ENCODE results near the gene EFNA5. TPM values are rescaled to one million over a fixed set of nuclear protein-coding genes. Genes with fewer than 3 reads are reported as not detected.

Gene EFNA5
- total RNA-seq, 1 donor from 2014 or later = 9.2 TPM

DNA sequence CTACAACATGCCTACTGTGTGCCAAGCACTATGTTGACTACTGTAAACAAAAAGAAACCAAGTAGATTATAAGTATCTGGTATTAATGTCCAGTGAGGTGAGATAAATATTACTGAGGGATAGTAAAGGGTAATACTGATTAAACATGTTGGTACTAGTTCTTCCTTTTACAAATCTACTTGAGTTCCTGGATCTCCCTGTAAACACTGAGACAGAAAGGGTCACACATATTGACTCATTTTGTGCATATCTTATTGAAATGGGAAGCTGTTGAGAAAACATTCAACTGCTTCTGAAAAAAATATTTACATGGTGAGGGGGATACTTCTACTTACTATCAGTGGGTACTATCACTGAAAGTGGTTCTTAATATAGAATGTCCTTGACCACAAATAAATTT, 24.3 kb downstream of the EFNA5 start:
- DNase-seq (ENCODE audit: low spot score) = no peak

DNA sequence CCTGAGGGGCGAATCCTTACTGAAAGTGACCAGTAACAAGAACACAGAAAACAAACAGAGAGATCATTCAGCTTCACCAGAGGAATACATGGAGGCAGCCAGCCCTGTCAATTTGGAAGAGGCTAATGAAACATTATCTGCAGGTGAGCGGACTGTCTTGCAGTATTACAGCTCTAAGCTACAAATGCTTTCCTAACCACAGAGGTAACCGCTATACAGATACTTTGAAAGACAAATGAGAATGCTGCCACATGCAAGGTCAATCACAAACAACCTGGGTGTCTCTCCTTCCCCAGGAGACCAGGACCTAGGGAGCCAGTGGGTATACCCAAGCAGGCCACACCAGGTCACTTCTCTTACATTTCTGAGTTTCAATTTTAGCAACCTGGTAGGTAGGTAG, 30.2 kb downstream of the EFNA5 start:
- no peak for DNase-seq (ENCODE audit: low spot score)

DNA sequence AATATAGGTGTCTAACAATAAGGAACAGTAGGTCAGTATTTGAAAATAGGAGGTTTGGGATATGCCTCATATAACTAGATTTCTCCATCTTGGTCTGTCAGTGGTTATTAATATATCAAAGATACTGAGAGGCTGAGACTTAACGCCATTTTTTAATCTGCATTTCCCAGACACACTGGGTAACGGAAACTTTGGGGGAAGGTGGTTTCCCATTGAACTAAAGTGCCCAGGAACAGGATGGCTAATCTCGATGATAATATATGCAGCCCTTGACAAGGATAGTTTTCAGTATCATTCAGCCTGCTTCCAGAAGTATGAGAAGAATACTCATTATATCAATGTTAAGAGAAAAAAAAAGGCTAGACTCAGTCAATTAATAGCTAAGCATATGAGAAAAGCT, 30.7 kb downstream of the EFNA5 start:
- no peak for DNase-seq (ENCODE audit: low spot score)

DNA sequence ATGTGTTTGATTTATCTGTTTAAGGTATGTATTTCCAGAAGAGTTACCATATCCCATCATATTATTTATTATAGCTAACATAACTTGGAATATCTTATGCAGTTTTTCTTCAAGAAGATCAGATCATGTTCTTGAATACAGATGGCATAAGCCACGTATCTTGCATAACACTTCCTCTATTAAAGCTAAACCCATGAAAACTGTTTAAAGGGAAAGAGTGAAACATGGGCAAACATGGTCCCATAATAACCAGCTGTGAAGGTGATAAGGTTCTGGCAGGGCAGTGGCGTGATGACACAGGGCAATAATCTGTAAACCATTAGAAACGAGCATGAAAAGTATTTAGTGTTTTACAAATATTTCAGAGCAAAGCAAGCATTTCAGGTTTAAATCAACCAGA, 34.2 kb downstream of the EFNA5 start:
- DNase-seq (ENCODE audit: low spot score) = no peak

DNA sequence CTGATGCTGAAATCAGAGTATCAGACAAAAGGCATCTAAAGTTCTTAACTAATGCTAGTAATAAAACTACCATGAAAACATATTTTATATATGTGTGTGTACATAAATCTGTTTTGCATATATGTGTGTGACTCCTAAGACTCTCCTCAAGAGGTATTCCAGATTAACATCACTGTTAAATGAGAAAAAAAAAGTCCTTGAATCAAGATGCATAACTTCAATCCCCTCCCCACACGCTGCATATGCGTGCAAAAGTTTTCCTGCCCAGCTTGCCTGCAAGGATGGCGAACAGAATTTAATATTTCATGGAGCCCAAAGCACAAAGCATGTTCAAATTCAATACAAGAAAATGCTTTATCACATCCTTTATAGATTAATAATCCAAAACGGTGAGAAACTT, 34.7 kb downstream of the EFNA5 start:
- DNase-seq (ENCODE audit: low spot score) = no peak

DNA sequence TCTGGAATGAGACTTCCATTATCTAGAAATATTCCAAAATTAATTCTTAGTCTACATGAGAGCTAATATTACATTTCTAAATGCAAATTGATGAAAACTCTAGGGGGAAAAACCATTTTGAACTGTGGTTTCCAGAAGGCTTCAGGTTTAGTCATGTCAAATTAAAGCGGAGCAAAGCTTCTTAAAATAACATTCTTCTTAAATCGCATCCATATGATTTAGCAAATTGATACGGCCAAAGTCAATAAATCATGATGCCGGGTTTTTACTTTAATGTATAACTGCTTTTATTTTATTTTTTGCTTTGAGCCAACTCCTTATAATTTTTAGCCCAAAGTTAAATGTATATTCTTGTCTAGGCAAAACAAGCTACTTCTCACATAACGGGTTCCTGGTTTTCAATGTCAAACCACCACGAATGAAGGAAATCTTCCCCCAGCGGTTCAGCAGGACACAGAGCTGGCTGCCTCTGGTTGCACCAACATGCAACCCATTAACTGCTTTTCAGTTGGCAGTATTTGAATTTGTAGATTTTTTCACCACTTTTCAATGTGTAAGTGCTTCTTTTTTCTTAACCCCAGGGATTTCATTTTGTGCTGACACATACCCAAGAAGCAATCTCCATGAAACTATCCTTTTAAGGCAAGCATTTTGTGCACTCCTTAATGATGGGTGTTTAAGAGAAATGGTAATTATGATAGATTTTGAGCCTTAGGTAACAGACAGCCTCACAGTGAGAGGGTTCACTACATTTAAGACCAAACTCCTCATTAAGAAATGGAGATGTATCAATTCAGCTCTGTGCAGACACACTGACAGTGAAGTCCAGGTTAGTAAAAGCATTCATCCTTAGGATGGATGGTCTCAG, 35.5 kb downstream of the EFNA5 start:
- no peak for DNase-seq (ENCODE audit: low spot score)

DNA sequence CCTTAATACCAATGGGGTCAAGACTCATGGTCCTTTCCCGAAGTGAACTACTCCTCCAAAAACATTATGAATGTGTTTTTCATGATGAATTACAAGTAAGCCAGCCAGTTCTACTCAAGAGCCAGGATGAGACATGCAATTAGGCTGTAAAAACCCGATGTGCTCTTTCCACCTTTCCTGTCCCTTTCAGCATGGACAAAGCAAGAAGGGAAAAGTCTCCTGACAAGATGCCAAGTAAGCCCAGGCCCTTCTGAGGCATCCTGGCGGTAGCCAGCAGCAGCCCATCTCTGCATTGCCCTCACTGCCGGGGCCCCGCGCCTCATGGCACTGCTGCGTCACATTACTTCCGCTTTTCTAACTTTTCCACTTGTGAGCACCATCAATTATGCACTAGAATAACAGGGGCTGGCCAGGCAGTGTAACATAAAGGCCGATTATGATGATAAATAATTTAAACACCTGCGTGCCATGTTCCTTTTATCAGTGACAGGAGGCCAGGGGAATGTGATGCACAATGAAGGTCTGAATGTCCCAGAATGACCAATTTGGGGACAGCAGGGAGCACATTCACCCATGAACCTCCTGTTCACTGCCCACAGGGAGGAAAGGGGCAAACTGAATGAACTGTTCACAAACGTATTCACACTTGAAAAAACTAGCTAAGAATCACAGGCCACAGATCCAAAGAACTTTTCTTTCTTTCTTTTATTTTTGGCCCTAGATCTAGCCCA, 37.4 kb downstream of the EFNA5 start:
- no peak for DNase-seq (ENCODE audit: low spot score)

DNA sequence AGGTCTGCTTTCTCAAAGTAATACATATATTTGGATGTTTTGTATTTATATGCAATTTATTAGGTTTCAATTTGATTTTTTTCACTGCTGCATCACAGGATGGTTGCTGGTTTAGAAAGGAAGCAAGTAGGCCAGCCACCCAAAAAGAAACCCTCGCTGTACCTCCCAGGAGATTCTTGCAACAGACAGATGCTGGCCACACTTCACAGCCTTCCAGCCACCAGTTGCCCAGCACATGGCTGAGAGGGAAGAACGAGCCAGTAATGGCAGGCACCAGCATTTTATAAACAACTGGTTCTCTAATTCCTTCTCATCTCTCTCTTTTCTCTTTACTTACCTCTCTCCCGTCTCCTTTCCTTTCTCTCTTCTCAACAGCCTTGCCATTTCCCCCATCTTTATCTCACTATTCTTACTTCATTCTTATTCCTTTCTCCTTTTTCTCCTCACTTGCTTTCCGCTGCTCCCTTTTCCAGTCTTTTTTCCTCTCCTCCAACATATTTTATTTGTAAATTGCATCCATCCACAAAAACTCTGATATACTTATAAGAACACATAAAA, 38.9 kb downstream of the EFNA5 start:
- DNase-seq (ENCODE audit: low spot score) = no peak

DNA sequence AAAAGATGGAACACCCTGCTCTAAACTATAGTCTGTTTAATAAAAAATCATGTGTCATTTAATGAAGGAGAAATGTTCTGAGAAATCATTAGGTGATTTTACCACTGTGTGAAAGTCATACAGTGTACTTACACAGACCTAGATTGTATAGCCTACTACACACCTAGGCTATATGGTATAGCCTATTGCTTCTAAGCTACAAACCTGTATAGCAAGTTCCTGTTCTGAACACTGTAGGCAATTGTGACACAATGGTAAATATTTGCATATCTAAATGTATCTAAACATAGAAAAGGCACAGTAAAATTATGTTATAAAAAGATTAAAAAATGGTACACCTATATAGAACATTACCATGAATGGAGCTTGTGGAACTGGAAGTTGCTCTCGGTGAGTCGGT, 40.6 kb downstream of the EFNA5 start:
- DNase-seq (ENCODE audit: low spot score) = no peak

DNA sequence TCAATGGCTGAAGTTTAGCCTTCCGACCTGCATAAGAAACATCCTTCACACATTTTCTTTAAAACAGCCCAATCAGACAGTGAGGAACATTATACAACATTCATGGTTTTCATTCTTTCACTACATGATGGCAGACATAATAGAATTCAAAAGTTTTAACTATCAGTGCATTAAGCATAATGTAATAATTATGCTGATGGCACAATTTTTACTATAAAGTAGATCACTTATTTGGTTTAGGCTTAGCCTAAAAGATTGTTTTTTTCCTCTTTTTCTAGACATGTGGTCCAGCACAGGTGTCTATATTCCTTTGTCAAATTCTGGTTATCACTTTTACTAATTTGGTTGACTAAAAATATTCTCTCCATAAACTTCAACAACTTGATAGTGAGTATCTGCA, 46.5 kb downstream of the EFNA5 start:
- DNase-seq (ENCODE audit: low spot score) = no peak

DNA sequence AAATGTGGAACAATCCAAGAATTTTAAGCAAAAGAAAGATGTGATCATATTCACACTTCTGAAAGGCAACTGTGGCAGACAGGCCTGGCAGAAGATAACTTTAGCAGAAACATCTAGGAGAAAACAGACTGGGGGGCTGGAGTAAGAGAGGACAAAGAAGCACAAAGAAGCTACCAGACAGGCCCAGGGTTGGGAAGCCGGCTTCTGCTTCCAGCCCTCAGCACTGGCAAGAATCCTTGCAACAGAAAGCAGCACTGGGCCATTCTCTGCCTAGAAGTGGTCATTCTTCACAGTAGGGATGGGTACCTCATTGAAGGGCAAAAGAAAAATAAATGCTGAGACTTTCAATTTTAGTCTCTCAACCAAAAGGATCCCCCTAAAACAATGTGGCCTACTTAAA, 49.6 kb downstream of the EFNA5 start:
- DNase-seq (ENCODE audit: low spot score) = no peak

DNA sequence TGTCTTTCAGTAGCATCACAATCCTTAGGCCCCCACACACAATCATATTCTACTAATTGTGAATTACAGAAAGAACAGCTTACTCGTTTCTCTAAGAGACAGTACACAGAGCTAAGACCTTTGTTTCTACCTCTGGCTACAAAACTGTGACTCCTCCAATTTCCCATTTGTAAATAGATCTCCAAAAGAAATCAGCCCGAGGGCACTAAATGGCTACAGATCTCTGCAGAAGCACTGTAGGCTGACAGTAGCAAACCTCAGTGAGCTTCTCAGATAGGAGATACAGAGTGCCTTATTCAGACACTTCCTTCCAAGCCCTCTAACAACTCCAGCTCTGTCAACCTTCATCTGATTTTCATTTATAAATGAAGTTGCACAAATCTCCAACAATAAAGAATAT, 51.0 kb downstream of the EFNA5 start:
- no peak for DNase-seq (ENCODE audit: low spot score)

DNA sequence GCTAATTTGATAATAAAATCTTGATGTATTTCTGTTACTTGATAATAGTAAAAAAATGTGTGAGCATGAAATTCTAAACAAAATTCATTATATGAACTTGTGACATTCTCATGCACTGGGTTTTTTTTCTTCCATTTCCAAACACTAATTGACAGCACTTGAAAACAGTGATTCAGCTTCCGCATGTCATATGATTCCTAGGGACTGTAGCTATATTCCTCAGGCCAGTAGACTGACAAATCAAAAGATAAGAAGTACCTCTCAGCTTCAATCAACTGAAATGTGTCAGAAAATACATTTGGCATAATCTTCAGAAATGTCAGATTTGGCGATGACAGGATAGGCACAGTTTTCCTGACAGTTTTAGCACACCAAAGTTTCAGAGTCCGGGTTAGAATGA, 52.5 kb downstream of the EFNA5 start:
- no peak for DNase-seq (ENCODE audit: low spot score)

DNA sequence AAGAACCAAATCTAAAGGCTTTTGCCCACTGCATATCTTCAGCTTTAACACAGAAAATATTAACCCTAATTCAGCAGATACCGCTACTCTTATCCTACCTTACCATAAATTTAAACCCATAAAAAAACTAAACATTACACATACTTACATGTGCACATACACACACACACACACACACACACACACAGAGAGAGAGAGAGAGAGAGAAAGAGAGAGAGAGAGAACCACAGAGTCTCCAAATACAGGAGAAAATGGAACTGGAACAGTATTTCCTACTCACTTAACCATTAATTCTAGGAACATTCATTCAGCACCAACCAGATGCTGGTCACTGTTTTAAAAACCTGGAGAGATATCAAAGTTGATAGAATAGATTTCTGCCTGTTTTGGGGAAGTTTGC, 53.7 kb downstream of the EFNA5 start:
- DNase-seq (ENCODE audit: low spot score) = no peak

DNA sequence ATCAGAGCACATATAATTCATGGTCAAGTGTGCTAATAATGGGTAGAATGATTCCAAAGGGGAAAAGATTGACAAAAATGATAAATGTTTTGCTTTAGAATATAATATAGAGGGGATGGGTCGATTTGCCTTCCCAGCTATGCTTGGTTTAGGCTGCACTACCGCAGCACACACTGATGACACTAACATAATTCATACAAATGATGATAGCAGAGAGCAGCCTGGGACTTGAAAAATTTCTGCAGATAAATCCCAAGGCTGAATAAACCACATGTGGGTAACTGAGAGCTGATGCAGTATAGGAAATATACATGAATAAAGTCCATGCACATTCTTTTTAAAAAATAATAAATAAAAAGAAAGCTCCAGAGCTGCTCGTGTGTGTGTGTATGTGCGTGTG, 54.5 kb downstream of the EFNA5 start:
- no peak for DNase-seq (ENCODE audit: low spot score)

DNA sequence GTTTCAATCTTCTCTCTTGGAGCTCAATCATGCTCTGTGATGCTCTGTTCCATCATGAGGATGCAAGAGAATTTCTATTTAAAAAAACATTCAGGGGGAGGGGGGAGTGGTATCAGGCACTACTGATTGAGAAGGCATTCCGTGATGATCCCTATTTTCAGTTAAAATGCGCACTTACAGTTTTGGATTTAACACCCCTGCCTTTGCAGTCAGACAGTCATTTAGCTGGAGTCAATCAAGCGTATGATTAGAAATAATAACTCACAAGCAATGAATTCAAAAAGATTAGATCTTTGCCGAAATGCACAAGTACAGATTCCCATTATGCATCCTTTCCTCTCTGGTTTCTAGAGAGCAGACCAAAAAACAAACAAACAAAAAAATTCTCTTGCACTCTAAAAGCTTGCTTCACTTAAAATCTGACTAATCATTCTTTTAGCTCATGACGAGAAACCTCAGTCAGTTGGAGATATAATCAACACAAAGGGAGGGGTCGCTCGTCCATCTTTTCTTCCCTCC, 55.4 kb downstream of the EFNA5 start:
- DNase-seq (ENCODE audit: low spot score) = no peak

DNA sequence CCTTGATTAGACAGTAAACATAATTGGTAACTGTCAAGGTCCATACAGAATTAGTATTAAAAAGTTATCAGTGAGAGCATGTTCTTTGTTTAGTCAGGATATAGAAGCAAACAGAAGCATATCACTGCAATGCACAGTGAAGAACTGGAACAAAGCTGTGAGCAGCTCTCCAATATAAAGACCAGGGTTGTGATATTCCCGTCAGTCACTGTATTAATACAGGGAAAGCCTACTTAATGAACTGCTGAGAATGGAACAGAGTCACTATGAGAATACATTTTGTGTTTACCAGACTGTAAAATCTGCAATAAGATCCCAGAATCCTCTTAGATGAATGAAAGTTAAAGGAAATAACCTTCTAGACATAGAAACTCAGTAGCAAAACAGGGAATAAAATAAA, 58.2 kb downstream of the EFNA5 start:
- DNase-seq (ENCODE audit: low spot score) = no peak

DNA sequence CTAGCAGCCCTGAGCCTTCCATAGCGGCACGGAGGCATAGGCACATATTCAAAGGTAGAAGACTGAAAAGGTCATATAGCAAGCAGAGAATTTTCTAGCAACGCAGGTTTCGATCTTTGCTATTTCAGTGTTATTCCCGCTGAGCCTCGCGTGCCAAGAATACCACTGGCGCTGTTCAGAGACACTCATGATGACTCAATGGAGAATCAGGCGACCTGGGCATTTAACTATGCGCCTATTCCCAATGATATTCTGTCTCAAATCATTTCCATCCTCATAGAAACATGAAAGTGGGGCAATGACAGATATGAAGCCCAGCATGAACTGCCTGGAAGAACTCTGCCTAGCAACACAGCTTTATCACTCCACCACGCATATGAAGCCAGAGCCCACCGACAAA, 59.9 kb downstream of the EFNA5 start:
- no peak for DNase-seq (ENCODE audit: low spot score)

DNA sequence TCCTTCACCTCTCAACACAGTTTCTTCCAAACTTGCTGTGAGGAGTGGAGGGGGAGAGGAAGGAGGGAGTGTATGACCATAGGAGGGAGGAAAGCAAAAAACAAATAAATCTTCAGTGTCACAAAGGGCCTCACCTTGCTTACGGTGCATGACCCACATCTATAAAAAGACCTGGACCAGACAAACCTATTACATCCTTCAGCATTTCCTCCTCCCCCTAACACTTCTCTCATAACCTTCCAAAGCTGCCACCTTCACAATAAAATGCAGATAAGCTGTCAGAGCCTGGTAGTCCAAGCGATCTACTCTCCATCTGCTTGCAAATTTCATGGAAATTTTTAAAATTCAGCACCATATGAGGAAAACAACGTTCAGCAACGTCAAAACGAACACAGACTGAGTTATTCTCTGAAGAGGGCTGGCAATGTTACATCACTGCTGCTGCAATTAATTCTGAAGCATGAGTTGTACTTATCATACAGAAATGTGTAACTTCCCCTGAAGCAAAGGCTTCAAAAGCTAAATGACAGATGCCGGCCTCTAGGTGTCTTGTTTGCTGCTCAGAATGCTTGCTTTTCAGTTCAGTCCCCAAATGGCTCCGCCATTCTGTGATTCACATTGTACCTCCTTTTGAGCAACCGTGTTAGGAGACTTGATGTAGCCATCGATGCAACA, 62.9 kb downstream of the EFNA5 start:
- no peak for DNase-seq (ENCODE audit: low spot score)

DNA sequence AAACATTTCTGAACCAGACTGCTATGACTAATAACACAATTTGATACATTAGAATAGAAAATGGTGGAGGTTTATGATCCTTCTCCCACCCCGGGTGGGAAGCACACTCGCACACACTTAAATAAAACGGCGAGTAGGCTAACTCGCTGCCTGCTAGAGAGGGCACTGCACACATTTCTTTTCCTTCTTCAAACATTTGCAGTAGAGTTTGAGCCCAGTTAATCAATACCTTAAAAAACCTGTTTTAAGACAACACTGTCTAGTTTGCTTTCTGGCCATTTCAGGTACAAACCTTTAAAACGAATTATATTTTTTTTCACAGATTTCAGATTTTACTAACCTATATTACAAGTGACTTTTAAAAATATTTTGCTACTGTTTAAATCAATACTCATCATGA, 63.5 kb downstream of the EFNA5 start:
- no peak for DNase-seq (ENCODE audit: low spot score)

DNA sequence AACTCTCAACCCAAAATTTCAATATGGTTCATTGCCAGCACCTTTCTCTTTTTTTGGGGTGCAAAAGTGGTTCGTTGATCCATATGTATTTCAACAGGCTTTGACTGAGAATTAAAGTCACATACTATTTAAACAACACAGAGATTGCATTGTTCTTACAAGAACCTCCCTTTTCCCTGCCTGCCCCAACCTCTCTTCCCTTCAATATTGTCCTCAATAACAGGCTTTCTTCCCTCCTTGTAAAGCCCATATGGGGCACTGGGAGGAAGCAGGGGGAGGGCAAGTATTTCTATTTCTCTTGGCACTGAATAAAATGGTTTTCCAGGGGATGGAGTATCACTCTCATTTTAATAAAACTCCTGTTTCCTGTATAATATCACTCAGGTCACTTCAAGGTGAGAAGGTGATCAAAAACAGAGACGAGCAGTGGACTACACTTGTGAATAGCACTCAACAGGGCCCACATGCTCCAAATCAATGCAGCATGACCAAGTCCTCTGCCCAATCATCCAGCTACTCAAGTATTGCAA, 65.1 kb downstream of the EFNA5 start:
- no peak for DNase-seq (ENCODE audit: low spot score)

DNA sequence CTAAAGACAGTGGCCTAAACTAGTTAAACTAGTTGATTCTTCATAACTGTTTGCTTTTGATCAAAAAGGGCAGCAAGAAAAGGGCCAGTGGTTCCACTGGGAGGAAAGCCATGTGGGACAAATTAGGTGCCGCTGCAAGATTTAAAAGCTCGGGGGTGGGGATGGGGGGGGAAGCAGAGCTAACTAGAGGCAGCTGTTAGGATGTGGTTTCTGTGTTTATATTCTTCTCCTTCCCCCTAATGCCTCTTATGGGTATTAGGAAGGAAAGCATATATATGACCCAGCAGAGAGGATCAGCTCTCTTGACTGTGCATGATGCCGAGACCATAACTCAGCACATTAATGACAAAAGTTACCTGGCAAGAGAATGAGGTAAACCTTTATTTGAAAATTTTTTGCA, 65.7 kb downstream of the EFNA5 start:
- no peak for DNase-seq (ENCODE audit: low spot score)

All from mesenteric fat pad (tissue), 1 donor.